Activated naive CD8-positive, alpha-beta T cell treated with anti-CD3 and anti-CD28 coated beads, Interleukin-2, amount 10 ng/mL, durations not matched to agents 7 days and 5 days (primary cell): Measurements from ENCODE around the gene EXOC4. TPM values are rescaled to one million over a fixed set of nuclear protein-coding genes. Genes with fewer than 3 reads are reported as not detected.

ENCODE experiments used
- ATAC-seq: fragments of 150-1000 bp; cut with Tn5 transposase; one replicate; pipeline ENCODE4 v1.10.0; 2021; ENCODE audit warnings: low read depth, moderate library complexity
- POLR2A ChIA-PET: fragments of 350-600 bp; sonication (Branson Sonifier 250); formaldehyde crosslinking; loops from one replicate; lab custom pipeline; 2021; ENCODE audit warnings: antibody characterized with exemption; lab: Charles Lee
- DNase-seq: peaks from one replicate; pipeline ENCODE4 v3.0.0; 2021
- H3K27ac Mint-ChIP-seq: one replicate; pipeline ENCODE4 v1.8.0; 2022; ENCODE audit warnings: mild to moderate bottlenecking, mixed read lengths
- H3K27me3 Mint-ChIP-seq: one replicate; pipeline ENCODE4 v1.8.0; 2022; ENCODE audit warnings: mild to moderate bottlenecking, moderate library complexity, mixed read lengths
- H3K36me3 Mint-ChIP-seq: one replicate; pipeline ENCODE4 v1.8.0; 2021; ENCODE audit warnings: mild to moderate bottlenecking, mixed read lengths
- H3K4me1 Mint-ChIP-seq: one replicate; pipeline ENCODE4 v1.8.0; 2021; ENCODE audit warnings: mixed read lengths
- H3K4me3 Mint-ChIP-seq: one replicate; pipeline ENCODE4 v1.8.0; 2022; ENCODE audit warnings: mild to moderate bottlenecking, moderate library complexity, mixed read lengths
- H3K9me3 Mint-ChIP-seq: one replicate; pipeline ENCODE4 v1.8.0; 2021; ENCODE audit warnings: mixed read lengths
- total RNA-seq, 2 experiments: library from RNA; stranded (reverse); gene quantifications; one replicate each; pipeline ENCODE4 v1.2.3, GENCODE V29; 2021

Gene EXOC4
- total RNA-seq, 2 experiments from 2014 or later, result 73.1 to 73.7 TPM

DNA sequence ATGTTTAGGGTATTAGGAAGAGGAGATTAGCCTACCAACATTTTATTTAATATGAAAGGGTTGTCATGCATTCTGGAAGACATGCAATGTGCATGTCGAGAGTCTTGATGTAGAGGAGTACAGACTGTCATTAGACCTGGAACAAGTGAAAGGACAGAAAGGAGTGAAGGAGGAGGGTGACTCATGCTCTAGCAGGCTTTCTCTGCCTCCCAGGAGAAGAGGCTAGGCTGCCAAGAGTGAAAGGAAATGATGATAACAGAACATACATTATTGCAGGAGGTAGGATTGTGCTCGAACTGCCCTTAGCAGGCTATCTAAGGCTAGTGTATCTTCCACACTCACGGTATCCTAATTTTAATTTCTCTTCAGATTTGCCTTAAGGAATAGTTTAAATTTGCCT, 228.8 kb downstream of the EXOC4 start:
- peaks cover 12% of the 10 kb centered on the region for H3K4me1 Mint-ChIP-seq
- ATAC-seq, result no peak
- POLR2A ChIA-PET, result no interaction called here

DNA sequence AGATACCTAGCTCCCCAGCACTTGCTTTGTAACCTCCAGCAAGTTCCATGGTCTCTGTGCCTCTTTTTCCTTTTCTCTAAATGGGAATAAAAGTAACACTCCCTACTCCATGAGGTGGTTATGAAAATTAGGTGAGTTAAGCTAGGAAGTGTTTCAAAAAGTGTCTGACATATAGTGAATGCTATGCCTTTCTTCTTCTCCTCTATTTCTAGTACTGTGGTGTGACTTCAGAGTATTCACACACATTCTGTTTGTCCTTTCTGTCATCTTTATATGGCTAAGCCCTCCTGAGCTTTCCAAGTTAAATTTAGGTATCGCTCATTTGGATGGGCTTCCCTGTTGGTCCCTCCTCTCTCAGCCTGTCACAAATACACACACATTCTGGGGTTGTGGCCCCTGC, 229.7 kb downstream of the EXOC4 start:
- no peak for DNase-seq
- Mint-ChIP-seq H3K36me3 (peaks cover 18% of the 10 kb centered on the region), H3K27me3 (no peaks in the 10 kb centered on the region), H3K27ac (no peak overlapping the region), H3K4me1 (peaks cover 12% of the 10 kb centered on the region), H3K4me3 (no peak overlapping the region), H3K9me3 (no peaks in the 10 kb centered on the region)
- ATAC-seq, result no peak
- POLR2A ChIA-PET, result no interaction called here

More for the DNA sequence above, 228.8 kb downstream of the EXOC4 start:
- Mint-ChIP-seq H3K9me3 (no peaks in the 10 kb centered on the region), H3K27me3 (no peaks in the 10 kb centered on the region), H3K36me3 (peaks cover 18% of the 10 kb centered on the region), H3K4me3 (no peak overlapping the region), H3K27ac (no peak overlapping the region)
- no peak for DNase-seq

DNA sequence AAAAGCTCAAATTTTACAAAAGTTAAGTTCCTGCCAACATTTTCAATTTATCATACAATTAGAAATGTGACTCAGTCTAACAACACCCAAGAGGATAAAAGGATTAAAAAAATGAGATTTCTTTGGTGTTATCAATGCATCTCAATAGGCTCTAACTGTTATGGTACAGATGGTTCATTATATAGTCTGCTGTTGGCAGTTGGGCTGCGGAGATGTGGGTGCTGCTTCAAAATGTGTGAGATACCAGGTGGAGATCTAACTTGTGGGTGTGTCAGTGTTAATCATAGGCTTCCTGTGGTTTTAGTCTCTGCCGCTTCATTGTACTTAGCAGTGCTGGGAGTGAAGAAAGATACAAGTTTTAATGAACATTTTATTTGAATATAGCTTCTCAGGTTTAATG, 231.2 kb downstream of the EXOC4 start:
- H3K27ac Mint-ChIP-seq, result peak overlapping the region; percentile 8
- POLR2A ChIA-PET, result interaction anchor here (0.6 kb wide), 1 partner anchor 904 kb away, joined by 6 read pairs; no protein-coding TSS in a partner anchor
- H3K4me1 Mint-ChIP-seq, result peaks cover 12% of the 10 kb centered on the region

DNA sequence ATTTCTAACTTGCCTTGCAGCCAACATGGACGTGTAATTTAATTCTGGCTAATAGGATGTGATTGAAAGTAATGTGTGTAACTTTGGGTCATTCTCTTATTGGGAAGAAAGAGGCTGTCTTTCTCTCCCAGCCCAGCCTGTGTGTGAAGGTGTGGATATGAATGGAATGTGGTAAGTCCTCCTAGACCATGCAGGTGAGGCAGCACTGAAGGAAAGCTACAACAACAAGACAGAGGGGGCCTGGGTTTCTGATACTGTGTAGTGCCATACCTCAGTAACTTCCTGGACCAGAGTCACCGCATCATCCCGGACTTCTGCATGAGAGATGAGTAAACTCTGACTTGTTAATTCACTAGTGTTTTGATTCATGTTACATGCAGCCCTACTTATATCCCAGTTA, 237.0 kb downstream of the EXOC4 start:
- Mint-ChIP-seq H3K9me3 (no peaks in the 10 kb centered on the region), H3K27ac (no peak overlapping the region), H3K27me3 (no peaks in the 10 kb centered on the region), H3K36me3 (peaks cover 26% of the 10 kb centered on the region), H3K4me1 (peaks cover 12% of the 10 kb centered on the region), H3K4me3 (no peak overlapping the region)
- ATAC-seq (no peak), DNase-seq (no peak)
- POLR2A ChIA-PET, result no interaction called here

More for the DNA sequence above, 231.2 kb downstream of the EXOC4 start:
- ATAC-seq (peak; percentile 83), DNase-seq (no peak)
- H3K9me3 Mint-ChIP-seq, result no peaks in the 10 kb centered on the region
- peaks cover 18% of the 10 kb centered on the region for H3K36me3 Mint-ChIP-seq
- H3K4me3 Mint-ChIP-seq, result peak overlapping the region; percentile 23
- no peaks in the 10 kb centered on the region for H3K27me3 Mint-ChIP-seq

DNA sequence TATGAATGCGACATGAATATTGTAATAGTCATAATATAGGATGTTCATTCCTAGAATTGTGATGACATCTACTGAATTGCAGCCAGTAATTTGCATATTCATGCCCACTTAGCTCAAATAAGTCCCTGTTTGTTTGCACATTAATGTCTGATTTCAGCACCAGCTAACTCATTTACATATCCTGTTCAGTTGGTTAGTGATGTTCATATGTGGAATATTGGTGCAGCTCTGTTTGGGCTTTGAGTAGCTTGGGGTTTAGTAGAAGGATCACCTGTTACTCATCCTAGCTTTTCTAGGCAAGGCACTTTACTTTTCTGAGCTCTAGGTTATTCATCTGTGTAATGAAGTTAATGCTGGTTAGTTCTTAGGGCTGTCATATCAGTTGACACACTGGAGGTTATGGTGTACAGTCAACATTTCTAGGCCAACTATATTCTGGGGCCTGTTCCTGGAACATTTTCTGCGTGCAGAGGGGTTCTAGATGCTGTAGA, 238.4 kb downstream of the EXOC4 start:
- Mint-ChIP-seq H3K36me3 (peaks cover 23% of the 10 kb centered on the region), H3K27ac (no peak overlapping the region)
- no peak for ATAC-seq

DNA sequence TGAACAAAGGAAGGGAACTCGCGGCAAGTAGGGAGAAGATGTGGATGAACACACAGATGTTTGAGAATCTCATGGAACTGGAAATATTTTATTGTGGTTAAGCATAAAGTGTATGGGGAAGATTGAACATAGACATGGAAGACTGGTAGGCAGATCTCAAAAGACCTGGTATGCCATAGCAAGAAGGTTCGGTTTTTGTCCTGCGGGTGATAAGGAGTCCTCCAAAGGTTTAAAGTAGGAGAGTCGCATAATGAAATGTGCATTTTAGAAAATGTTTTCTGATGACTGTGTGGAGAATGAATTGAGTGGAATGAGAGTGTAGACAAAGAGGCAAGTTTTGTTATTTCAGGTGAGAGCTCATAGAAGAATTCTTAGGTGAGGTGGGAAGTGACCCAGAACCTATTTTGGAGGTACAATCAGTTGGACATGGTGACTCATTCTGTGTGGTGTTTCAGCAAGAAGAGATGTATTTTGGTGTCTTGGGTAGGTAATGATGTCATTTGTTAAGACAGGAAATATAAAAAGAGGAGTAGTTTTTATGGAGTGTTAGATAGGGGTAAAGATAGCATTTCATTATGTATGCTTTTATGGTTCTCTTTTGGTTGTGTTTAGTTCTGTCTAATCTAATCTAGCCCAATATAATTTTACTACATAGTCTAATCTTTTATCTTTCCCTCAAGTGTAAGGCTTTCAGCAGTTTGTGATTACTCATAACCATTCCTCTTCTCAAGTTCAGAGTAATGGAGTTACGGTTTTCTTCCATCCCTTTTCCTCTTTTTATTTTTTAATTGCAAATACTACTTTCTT, 239.2 kb downstream of the EXOC4 start:
- ATAC-seq, result no peak
- POLR2A ChIA-PET, result no interaction called here
- Mint-ChIP-seq H3K27me3 (no peaks in the 10 kb centered on the region), H3K4me3 (no peak overlapping the region), H3K36me3 (peaks cover 23% of the 10 kb centered on the region), H3K4me1 (peaks cover 10% of the 10 kb centered on the region), H3K27ac (no peak overlapping the region), H3K9me3 (no peaks in the 10 kb centered on the region)
- DNase-seq, result no peak

More for the DNA sequence above, 238.4 kb downstream of the EXOC4 start:
- H3K4me3 Mint-ChIP-seq, result no peak overlapping the region
- POLR2A ChIA-PET, result no interaction called here
- H3K4me1 Mint-ChIP-seq, result peaks cover 10% of the 10 kb centered on the region
- H3K27me3 Mint-ChIP-seq, result no peaks in the 10 kb centered on the region
- no peaks in the 10 kb centered on the region for H3K9me3 Mint-ChIP-seq
- no peak for DNase-seq

DNA sequence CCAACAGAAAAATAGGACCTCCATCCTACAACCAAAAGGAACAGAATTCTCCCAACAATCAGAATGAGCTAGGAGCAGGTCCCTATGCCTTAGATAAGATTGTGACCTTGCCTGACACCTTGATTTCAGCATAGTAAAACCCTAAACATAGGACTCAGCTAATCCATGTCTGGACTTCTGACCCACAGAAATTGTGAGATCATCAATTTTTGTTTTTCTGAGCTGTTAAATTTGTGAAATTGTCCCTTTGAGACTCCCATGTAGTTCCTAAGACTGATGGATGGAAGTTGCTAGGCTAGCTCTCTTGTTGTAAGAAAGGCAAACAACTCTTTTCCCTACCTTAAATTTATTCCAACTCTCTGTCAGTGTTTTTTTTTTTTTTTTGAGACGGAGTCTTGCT, 244.2 kb downstream of the EXOC4 start:
- ATAC-seq (no peak), DNase-seq (no peak)
- peaks cover 7% of the 10 kb centered on the region for H3K36me3 Mint-ChIP-seq
- H3K27me3 Mint-ChIP-seq, result no peaks in the 10 kb centered on the region
- no peak overlapping the region for H3K27ac Mint-ChIP-seq
- H3K4me3 Mint-ChIP-seq, result no peak overlapping the region
- H3K9me3 Mint-ChIP-seq, result peaks cover 1% of the 10 kb centered on the region
- POLR2A ChIA-PET, result no interaction called here
- H3K4me1 Mint-ChIP-seq, result peaks cover 2% of the 10 kb centered on the region

DNA sequence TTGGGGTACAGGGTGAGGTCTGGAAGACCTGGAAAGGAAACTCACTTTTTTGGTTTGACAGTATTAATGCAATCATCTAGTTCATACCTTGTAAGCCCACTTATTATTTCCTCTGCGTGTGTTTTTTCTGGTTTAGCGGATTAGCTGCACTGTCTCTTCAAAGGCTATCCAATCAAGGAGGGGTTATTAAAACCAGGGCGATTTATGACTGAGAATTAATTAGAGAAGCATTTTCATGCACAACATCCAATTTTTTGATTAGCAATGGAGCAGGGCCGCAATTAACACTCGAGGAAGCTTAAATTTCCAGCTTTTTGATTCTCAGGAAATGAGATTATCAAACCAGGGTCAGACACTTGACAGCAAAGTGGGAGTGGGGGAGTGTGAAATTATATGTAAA, 248.9 kb downstream of the EXOC4 start:
- Mint-ChIP-seq H3K4me3 (no peak overlapping the region), H3K36me3 (no peaks in the 10 kb centered on the region), H3K27ac (no peak overlapping the region), H3K4me1 (no peaks in the 10 kb centered on the region), H3K9me3 (peaks cover 1% of the 10 kb centered on the region), H3K27me3 (no peaks in the 10 kb centered on the region)
- ATAC-seq (no peak), DNase-seq (no peak)
- POLR2A ChIA-PET, result no interaction called here

DNA sequence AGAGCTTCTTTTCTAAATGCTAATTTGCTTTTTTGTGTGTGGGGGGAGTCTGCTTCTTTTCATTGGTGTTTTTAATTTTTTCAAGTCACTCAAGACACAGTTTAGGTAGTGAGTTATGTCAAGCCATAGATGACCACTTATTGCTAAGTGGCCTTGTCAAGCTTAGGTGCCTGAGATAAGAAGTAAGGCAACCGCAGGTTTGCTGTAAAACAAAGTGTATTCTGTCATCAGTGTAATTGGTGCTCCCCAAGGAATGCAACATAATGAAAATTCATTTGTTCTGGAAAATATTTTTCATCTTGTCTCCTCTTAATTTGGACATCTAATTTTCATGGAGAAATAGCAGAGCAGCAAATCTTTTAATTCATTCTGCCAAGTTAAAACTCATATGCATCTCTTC, 249.6 kb downstream of the EXOC4 start:
- Mint-ChIP-seq H3K9me3 (peaks cover 1% of the 10 kb centered on the region), H3K27ac (no peak overlapping the region), H3K36me3 (no peaks in the 10 kb centered on the region), H3K27me3 (no peaks in the 10 kb centered on the region), H3K4me1 (no peaks in the 10 kb centered on the region), H3K4me3 (no peak overlapping the region)
- ATAC-seq (no peak), DNase-seq (no peak)
- POLR2A ChIA-PET, result no interaction called here

DNA sequence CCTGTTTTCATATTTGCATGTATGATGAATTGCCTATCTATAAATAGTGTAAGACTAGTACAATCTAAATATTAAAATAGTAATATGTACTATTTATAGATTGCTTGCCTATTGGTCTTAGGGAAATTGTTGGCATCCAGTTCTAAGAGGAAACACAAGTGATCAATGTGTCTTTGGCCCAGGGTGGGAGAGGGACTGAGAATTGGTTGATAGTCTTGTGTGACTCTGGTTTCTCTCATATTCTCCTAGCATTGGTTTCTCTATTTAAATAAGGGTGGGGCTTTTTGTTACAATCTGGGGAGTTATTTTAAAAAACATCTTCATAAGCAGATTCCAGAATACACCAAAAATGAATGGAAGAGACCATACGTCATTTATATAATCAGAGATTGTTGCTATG, 250.1 kb downstream of the EXOC4 start:
- POLR2A ChIA-PET, result no interaction called here
- Mint-ChIP-seq H3K27ac (no peak overlapping the region), H3K4me1 (no peaks in the 10 kb centered on the region), H3K9me3 (no peaks in the 10 kb centered on the region), H3K4me3 (no peak overlapping the region), H3K27me3 (no peaks in the 10 kb centered on the region), H3K36me3 (no peaks in the 10 kb centered on the region)
- ATAC-seq (no peak), DNase-seq (no peak)

DNA sequence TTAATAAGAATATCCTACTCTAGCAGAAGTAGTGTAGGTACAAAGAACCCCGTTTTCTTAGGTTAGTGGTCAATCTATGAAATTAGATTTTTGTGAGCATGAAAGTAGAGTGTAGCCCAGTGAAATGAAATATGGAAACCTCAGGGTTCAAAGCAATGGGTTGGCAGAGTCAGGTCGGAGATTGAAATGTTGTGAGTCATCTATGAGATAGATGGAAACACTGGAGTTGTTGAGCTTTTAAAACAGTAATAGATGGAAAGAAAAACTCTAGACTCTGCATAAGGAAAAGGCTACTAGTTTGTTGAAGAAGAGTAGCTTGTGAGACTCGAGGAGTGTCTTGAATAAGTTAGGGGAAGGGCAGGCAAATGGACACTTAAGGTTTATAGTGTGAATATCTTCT, 251.9 kb downstream of the EXOC4 start:
- H3K9me3 Mint-ChIP-seq, result no peaks in the 10 kb centered on the region
- H3K36me3 Mint-ChIP-seq, result peaks cover 4% of the 10 kb centered on the region
- no peak overlapping the region for H3K4me3 Mint-ChIP-seq
- no peaks in the 10 kb centered on the region for H3K27me3 Mint-ChIP-seq
- POLR2A ChIA-PET, result no interaction called here
- ATAC-seq, result no peak
- no peak for DNase-seq
- no peak overlapping the region for H3K27ac Mint-ChIP-seq
- H3K4me1 Mint-ChIP-seq, result no peaks in the 10 kb centered on the region

DNA sequence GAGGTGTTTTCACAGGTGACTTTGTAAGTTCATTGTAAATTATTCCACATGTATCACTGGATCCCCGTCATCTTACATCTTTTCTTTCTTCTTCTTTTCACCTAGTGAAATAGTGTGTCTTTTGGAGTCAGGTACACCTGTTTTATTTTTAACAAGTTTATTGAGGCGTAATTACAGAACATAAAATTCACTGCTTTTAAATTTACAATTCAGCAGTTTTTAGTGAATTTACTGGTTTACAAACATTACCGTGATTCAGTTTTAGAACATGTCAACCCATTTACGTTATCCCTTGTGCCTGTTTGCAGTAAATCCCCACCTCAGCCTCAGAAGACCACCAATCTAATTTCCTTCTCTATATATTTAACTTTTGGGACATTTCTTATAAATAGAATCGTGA, 256.9 kb downstream of the EXOC4 start:
- H3K36me3 Mint-ChIP-seq, result peaks cover 7% of the 10 kb centered on the region
- H3K27me3 Mint-ChIP-seq, result no peaks in the 10 kb centered on the region
- H3K27ac Mint-ChIP-seq, result no peak overlapping the region
- H3K9me3 Mint-ChIP-seq, result peaks cover 4% of the 10 kb centered on the region
- ATAC-seq (no peak), DNase-seq (no peak)
- POLR2A ChIA-PET, result no interaction called here
- H3K4me3 Mint-ChIP-seq, result no peak overlapping the region
- no peaks in the 10 kb centered on the region for H3K4me1 Mint-ChIP-seq

DNA sequence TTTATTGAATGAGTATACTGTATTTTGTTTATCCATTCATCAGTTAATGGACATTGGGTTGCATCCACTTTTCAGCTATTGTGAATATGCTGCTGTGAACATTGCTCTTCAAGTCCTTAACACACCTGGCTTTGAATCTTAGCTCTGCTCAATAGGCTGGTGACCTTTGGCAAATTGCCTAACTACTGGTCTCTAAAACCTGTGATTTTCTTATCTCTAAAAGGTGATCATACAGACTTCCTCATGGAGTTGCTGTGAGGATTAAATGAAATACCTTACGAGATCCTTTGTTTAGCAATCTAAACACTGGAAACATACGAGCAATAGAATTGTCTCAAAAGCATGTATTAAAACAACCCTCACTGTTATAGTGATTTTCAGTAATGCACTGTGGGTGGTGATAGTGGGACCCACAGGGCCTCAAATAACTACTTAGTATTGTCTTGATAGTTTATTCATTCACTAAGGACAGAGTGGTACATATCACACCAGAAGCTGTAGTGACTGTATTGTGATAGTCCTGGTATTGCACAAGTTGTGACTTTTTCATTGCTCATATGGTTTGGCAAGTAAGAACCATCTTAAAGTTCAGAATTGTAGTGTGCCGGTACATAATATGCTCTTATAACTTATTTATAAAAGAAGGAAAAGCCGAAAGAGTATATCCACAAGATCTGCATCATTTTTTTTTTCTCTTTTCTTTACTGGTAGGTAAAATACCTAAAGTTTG, 257.6 kb downstream of the EXOC4 start:
- no peaks in the 10 kb centered on the region for H3K27me3 Mint-ChIP-seq
- H3K9me3 Mint-ChIP-seq, result peaks cover 4% of the 10 kb centered on the region
- no peaks in the 10 kb centered on the region for H3K4me1 Mint-ChIP-seq
- H3K36me3 Mint-ChIP-seq, result peaks cover 7% of the 10 kb centered on the region
- DNase-seq (no peak), ATAC-seq (no peak)
- POLR2A ChIA-PET, result no interaction called here
- H3K27ac Mint-ChIP-seq, result no peak overlapping the region
- H3K4me3 Mint-ChIP-seq, result no peak overlapping the region

DNA sequence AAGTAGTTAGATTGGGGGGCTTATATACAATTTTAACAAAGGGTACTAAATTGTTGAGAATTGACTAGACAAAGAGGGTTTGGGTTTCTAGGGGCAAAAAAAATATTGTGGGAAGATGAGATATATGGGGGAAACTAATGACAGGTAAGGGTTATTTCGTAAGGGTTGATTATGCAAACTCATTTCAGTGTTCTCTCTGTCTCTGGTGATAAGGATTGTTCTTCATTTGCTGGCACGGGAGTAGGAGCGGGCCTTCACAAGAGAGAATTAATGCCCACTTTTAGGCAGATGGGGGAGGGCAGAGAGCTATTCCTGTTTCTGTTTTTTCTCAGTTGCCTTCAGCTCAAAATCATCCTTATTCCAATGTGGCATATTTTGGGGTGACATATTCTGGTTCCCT, 258.4 kb downstream of the EXOC4 start:
- Mint-ChIP-seq H3K36me3 (peaks cover 7% of the 10 kb centered on the region), H3K4me3 (no peak overlapping the region), H3K4me1 (no peaks in the 10 kb centered on the region), H3K27ac (no peak overlapping the region), H3K27me3 (no peaks in the 10 kb centered on the region), H3K9me3 (peaks cover 4% of the 10 kb centered on the region)
- ATAC-seq (no peak), DNase-seq (no peak)
- POLR2A ChIA-PET, result no interaction called here
